Left colon (tissue), 2 donors: ENCODE measurements around the gene SPCS2. TPM values are rescaled to one million over a fixed set of nuclear protein-coding genes. Genes with fewer than 3 reads are reported as not detected.
"Not testable (repeated sequence)": the region's sequence is repeated elsewhere in the genome, so short reads cannot be mapped to it uniquely, and the experiment has no call there.

Experiments
- ATAC-seq: fragments of 200-7000 bp; cut with Tn5 transposase; one replicate; pipeline ENCODE4 v1.9.1; 2020; ENCODE audit warnings: mild to moderate bottlenecking, moderate library complexity
- DNase-seq, 2 donors: peaks; one replicate each; pipeline ENCODE4 v3.0.0-alpha.2; 2020
- intact Hi-C, 2 donors: fragments of 100-400 bp; cut with DNase I in 1 of 2; cut with micrococcal nuclease in 1 of 2; formaldehyde crosslinking; loops; one replicate each; pipeline versions ENCODE4 v1.11.2 to v1.14.0; 2022; cut with DNase I, micrococcal nuclease
- total RNA-seq, 2 donors: library from RNA; stranded (reverse); fragmentation: NEBNext Ultra II Directional; extraction: Animal tissue kit (Norgen Biotek cat#: 25700); gene quantifications; one replicate each; pipeline ENCODE4 v1.2.1, GENCODE V29; 2021
- donor health status: DM: no; HTN: no; CAD: no.
- donor health status: DM: yes; HTN: yes; CAD: no.

The SPCS2 gene
- total RNA-seq, 2 donors from 2014 or later = 114 to 124 TPM

DNA sequence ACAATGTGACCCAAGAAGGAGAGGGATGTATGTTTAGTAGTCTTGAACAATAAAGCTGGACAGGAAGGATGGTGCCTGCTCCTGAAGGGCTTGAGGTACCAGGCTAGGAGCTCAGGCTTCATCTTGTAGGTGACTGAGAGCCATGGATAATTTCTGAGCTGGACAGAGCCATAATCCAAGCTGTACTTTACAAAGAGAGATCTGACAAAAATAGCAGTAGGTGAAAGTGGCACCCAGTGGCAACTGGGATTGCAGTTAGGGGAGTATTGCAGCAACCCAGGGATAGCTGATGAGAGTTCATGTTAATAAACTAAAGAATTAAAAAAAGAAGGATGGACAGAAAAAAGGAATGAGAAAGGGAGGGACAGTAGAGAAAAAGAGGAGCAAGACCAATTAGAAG, 7.6 kb upstream of the SPCS2 start:
- DNase-seq (no peak), ATAC-seq (no peak)
- intact Hi-C loops = no loop called here

GRCh38 chr11:74942073-74942759, 6.8 kb upstream of the SPCS2 start:
- ATAC-seq (no peak), DNase-seq (no peak)
- intact Hi-C loops = no loop called here

DNA sequence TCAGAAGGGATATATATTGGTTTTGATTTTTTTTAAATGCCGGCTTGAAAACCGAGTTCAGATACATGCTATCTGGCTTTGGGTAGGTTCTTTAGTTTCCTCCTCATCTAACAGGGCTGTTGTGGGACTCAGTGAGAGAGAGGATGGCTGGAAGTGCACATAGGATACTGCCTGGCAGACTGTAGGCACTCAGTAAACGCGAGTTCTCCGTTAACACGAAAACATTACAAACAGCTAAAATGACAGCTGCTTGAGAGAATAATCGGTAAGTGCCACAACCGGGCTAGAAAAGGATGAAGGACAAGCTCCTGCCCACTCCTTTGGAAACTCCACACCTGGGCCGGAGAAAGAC, 544 bp upstream of the SPCS2 start:
- intact Hi-C loops = no loop called here
- ATAC-seq (peak; percentile 20), DNase-seq (no peak)

DNA sequence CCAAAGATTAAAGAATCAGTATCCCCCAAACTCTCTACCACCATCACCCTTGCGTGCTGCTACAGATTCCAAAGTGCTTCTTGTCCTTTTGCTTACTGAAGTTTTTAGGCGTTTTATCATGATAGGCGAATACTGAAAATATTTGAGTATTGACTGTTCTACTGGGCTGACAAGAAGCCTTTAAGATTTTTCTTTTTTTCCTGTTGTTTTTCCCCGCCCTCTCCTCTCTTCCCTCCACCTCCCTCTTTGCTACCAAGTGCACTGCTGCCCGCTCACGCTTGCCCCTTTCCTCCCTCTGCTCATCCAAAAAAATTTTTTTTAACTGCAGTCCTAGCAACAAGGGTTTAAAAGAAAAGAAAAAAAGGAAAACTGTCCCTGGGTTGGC, 679 bp downstream of the SPCS2 start:
- ATAC-seq (peak; percentile 13), DNase-seq (no peak)
- intact Hi-C loops = no loop called here

- intact Hi-C loops = no loop called here
- ATAC-seq (no peak), DNase-seq (no peak)
Observed at GRCh38 chr11:74950374-74950969, 1.4 kb downstream of the SPCS2 start.

DNA sequence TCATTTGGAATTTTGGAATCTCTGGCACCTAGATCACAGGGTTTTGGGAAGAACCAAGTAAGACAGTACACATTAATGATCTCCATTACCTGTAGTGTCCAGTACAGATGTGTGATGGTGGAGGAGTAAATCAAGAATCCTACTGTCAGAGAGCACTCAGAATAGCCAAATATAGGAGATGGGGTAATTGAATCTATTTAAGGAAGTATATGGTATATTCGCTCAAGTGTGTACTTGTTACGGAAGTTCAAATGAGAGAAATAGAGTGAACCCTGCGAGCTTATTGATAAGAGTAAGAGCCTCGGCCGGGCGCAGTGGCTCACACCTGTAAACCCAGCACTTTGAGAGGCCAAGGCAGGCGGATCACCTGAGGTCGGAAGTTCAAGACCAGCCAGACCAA, 2.2 kb downstream of the SPCS2 start:
- ATAC-seq (no peak), DNase-seq (no peak)
- intact Hi-C loops = no loop called here

DNA sequence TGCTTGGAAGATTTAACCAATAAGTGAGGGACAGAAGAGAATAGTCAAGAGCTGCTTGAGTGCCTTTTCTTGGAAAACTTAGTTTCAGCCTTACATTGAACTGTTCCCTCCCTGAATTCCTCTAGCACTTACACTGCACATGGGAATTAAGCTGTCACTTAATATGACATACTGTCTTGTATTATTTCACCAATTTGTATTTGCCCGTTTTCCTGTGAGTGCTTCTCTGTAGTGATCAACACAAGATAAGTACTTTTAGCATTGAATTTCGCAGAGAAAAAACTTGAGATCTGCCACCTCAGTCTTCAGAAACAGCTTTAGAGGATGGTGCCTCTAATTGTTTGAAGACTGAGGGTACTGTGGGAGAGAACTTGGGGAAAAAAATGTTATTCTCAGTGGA, 3.7 kb downstream of the SPCS2 start:
- DNase-seq (no peak), ATAC-seq (no peak)
- intact Hi-C loops = no loop called here

DNA sequence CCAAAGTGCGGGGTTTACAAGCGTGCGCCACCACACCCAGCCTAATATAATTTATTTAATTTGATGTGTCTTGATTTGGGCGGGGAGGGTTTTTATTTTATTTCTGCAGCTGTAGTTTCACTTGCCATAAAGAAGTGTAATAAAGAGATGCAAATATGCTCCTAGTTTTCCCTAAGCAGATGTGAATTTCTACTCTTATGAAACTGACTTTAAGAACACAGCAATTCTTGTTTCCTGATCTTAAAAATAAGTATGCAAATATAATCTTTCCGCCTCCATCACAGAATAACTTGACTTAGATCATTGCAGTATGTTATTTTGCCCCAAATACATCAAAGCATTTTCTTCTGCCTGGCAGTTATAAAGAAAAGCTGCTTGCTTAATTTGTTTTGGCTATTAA, 4.4 kb downstream of the SPCS2 start:
- ATAC-seq = no peak
- intact Hi-C loops = no loop called here
- peak in 1 of 2 donors; percentile 11 for DNase-seq

DNA sequence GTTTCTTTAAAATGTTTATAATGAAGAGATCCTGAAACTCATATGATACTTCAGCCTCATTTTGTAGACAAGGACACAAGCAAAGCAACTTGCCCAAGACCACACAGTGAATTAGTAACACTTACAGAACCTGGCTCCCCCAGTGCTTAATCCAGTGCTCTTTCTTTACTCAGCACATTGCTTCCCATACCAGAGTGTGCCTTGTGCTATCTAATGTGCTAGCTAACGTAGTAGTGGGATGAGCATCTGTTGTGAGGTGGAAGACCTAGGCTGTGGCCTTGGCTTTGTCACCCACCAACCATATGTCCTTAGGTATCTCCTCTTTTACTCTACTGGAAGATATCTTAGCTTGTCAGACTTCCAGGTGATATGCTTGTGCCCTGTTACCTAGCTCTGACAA, 5.1 kb downstream of the SPCS2 start:
- ATAC-seq (no peak), DNase-seq (no peak)
- intact Hi-C loops = no loop called here

- no peak for DNase-seq
Observed at GRCh38 chr11:74956397-74957015, 7.4 kb downstream of the SPCS2 start.

DNA sequence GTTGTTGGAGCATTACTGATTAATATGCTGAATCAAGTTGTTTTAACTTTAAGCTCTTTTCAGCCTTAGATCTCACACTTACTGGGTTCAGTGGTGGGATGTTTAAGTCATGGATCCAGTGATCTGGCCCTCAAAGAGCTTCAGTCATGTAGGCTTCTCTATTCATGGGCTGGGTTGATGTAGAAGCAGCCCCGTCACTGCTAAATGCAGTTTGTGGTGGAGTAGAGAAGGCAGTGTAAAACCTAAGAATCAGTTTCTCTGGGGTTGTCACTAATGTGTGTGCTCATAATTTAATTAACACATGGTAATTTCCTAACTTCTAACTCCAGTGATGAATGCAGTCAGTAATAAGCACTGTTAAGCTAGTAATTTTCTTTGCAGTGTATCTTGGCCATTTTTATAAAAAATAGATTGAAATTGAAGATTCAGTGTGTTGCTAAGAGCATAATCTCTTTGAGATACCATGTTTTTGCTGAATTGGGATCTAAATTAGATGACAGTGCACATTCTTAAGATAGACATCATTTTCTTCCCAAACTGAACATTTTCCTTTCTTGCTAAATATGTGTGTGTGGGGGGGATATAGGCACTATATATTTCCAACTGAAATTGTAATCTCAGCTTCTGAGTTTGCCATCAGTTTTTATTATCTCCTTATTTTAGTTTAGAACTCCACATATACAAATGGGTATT, 9.0 kb downstream of the SPCS2 start:
- DNase-seq (no peak), ATAC-seq (no peak)
- intact Hi-C loops = no loop called here

More at GRCh38 chr11:74956397-74957015, 7.4 kb downstream of the SPCS2 start:
- intact Hi-C loops = no loop called here
- no peak for ATAC-seq

DNA sequence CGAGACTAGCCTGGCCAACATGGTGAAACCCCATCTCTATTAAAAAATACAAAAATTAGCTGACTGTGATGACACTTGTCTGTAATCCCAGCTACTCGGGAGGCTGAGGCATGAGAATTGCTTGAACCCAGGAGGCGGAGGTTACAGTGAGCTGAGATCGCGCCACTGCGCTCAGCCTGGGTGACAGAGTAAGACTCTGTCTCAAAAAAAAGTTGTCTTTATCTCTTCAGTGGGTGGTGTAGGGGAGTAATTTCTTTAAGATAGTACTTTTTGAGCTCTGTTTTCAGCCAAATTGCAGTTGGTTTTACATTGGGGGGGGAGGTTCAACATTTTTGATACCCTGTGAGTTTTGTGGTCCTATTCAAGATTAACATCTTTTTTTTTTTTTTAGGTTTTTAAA, 11.1 kb downstream of the SPCS2 start:
- DNase-seq, ATAC-seq, intact Hi-C loops: not testable (repeated sequence)

DNA sequence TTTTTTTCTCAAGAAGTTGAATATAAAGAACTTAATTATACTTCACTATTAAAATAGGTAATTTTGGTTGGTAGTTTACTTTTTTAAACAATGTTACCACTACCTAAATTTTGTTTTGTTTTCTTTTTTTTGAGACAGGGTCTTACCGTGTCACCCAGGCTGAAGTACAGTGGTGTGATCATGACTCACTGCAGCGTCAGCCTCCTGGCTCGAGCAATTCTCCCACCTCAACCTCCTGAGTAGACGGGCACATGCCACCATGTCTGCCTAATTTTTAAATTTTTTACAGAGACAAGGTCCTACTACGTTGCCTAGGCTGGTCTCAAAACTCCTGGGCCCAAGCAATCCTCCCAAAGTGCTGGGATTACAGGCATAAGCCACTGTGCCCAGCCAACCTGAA, 17.6 kb downstream of the SPCS2 start:
- no peak for ATAC-seq
- DNase-seq = no peak
- intact Hi-C loops = no loop called here

GRCh38 chr11:74970852-74971395, 21.9 kb downstream of the SPCS2 start:
- no peak for ATAC-seq
- DNase-seq = no peak
- intact Hi-C loops = no loop called here

GRCh38 chr11:74971424-74971823, 22.4 kb downstream of the SPCS2 start:
- DNase-seq (no peak), ATAC-seq (no peak)
- intact Hi-C loops = no loop called here

- no peak for ATAC-seq
- DNase-seq = no peak
- intact Hi-C loops = no loop called here
Observed at GRCh38 chr11:74978041-74978440, 29.0 kb downstream of the SPCS2 start.

GRCh38 chr11:74980634-74981033, 31.6 kb downstream of the SPCS2 start:
- intact Hi-C loops = no loop called here
- DNase-seq (no peak), ATAC-seq (no peak)

GRCh38 chr11:74981888-74982287, 32.8 kb downstream of the SPCS2 start:
- ATAC-seq (peak; percentile 14), DNase-seq (no peak)
- intact Hi-C loops = no loop called here

GRCh38 chr11:74984070-74984469, 35.0 kb downstream of the SPCS2 start:
- ATAC-seq = no peak
- intact Hi-C loops = no loop called here
- DNase-seq = no peak

GRCh38 chr11:74984730-74985129, 35.7 kb downstream of the SPCS2 start:
- DNase-seq (no peak), ATAC-seq (no peak)
- intact Hi-C loops = no loop called here
